Peyer's patch (tissue), 4 donors: ENCODE measurements around the gene ECE2.

Experiments
- POLR2A ChIP-seq, 2 donors: fragments of 450-650 bp; IDR thresholded peaks; one replicate each; pipeline ENCODE4 v1.5.1; 2017; ENCODE audit warnings: antibody characterized with exemption in 2 of 2, mild to moderate bottlenecking in 2 of 2, moderate library complexity in 2 of 2
- TF ChIP-seq, protein P1 (sequence below), 6 experiments: fragments of 450-650 bp in 4 of 6; fragments of 200-600 bp in 2 of 6; sonication (generic) in 1 of 6; IDR thresholded peaks; one replicate each; pipeline ENCODE4 v1.5.1; 2017 to 2019; ENCODE audit warnings: antibody characterized with exemption in 6 of 6, mild to moderate bottlenecking in 3 of 6, moderate library complexity in 1 of 6

DNA sequence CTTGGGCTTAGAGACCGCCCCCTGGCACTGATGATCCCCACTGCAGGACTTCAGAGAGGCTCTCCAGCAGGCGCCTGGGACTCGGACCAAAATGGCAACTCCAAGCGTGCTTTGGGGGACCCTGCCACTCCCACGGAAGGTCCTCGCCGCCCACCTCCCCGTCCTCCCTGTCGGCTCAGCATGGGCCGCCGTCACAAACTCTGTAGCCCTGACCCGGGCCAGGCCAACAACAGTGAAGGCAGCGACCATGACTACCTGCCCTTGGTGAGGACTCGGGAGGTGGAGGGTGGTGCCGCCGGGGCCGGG, 34.7 kb upstream of the ECE2 start:
- TF ChIP-seq, protein P1, sequence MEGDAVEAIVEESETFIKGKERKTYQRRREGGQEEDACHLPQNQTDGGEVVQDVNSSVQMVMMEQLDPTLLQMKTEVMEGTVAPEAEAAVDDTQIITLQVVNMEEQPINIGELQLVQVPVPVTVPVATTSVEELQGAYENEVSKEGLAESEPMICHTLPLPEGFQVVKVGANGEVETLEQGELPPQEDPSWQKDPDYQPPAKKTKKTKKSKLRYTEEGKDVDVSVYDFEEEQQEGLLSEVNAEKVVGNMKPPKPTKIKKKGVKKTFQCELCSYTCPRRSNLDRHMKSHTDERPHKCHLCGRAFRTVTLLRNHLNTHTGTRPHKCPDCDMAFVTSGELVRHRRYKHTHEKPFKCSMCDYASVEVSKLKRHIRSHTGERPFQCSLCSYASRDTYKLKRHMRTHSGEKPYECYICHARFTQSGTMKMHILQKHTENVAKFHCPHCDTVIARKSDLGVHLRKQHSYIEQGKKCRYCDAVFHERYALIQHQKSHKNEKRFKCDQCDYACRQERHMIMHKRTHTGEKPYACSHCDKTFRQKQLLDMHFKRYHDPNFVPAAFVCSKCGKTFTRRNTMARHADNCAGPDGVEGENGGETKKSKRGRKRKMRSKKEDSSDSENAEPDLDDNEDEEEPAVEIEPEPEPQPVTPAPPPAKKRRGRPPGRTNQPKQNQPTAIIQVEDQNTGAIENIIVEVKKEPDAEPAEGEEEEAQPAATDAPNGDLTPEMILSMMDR (IDR thresholded peaks at IDR 0.05), result no peak
- TF ChIP-seq POLR2A (IDR thresholded peaks at IDR 0.05), result no peak
